NCI-H446 (cell line): ENCODE measurements around the gene SGK1.
A peak's percentile ranks its signal among the peaks of the same experiment; 100 is the strongest.
"Not testable (repeated sequence)": the region's sequence is repeated elsewhere in the genome, so short reads cannot be mapped to it uniquely, and the experiment has no call there.

Experiments used
- DNase-seq, 2 experiments: peaks; one replicate each; lab custom pipeline; 2025; lab: John Stamatoyannopoulos, UW

Gene SGK1

GRCh38 chr6:134187154-134187553 lies 130.8 kb downstream of the SGK1 start:
- DNase-seq = no peak

GRCh38 chr6:134186355-134186754 lies 131.6 kb downstream of the SGK1 start:
- DNase-seq = no peak

GRCh38 chr6:134185277-134185676 lies 132.6 kb downstream of the SGK1 start:
- no peak for DNase-seq

GRCh38 chr6:134183844-134184243 lies 134.1 kb downstream of the SGK1 start:
- no peak for DNase-seq

- no peak for DNase-seq
These were observed 135.4 kb downstream of the SGK1 start for GRCh38 chr6:134182528-134182927.

- DNase-seq = not testable (repeated sequence)
These were observed 136.2 kb downstream of the SGK1 start for GRCh38 chr6:134181726-134182125.

- not testable (repeated sequence) for DNase-seq
These were observed 136.7 kb downstream of the SGK1 start for GRCh38 chr6:134181251-134181650.

GRCh38 chr6:134180540-134180939 lies 137.4 kb downstream of the SGK1 start:
- not testable (repeated sequence) for DNase-seq

GRCh38 chr6:134178161-134179044 lies 139.5 kb downstream of the SGK1 start:
- DNase-seq = peak in 1 of 2 experiments; percentile 45

GRCh38 chr6:134177753-134178160 lies 140.2 kb downstream of the SGK1 start:
- no peak for DNase-seq

- DNase-seq = no peak
These were observed 140.7 kb downstream of the SGK1 start for GRCh38 chr6:134177236-134177635.

- no peak for DNase-seq
These were observed 141.5 kb downstream of the SGK1 start for GRCh38 chr6:134176264-134176975.

- peak in 1 of 2 experiments; percentile 43 for DNase-seq
These were observed 142.2 kb downstream of the SGK1 start for GRCh38 chr6:134175532-134176263.

GRCh38 chr6:134174672-134175531 lies 143.0 kb downstream of the SGK1 start:
- DNase-seq = peak; percentile 74 to 90

GRCh38 chr6:134173936-134174671 lies 143.8 kb downstream of the SGK1 start:
- peak; percentile 54 to 80 for DNase-seq

- DNase-seq = no peak
These were observed 144.6 kb downstream of the SGK1 start for GRCh38 chr6:134173366-134173725.

GRCh38 chr6:134172706-134173365 lies 145.1 kb downstream of the SGK1 start:
- no peak for DNase-seq

GRCh38 chr6:134172020-134172705 lies 145.7 kb downstream of the SGK1 start:
- DNase-seq = no peak

- no peak for DNase-seq
These were observed 146.4 kb downstream of the SGK1 start for GRCh38 chr6:134171517-134171916.

GRCh38 chr6:134170844-134171243 lies 147.1 kb downstream of the SGK1 start:
- no peak for DNase-seq
